ENCODE results near the gene ZNF638. TPM values are rescaled to one million over a fixed set of nuclear protein-coding genes. Genes with fewer than 3 reads are reported as not detected.

The ZNF638 gene
- total and polyA plus RNA-seq, 12 donors, result 45.2 to 219 (median 82.8) TPM

GRCh38 chr2:71446505-71446904 lies 114.9 kb downstream of the ZNF638 start:
- ATAC-seq (no peak), DNase-seq (no peak)
- intact Hi-C loops (cut with DNase I), result no loop called here
- Histone ChIP-seq H3K4me1 (peaks cover 0 to 21% (median 9%) of the 10 kb centered on the region in 9 donors), H3K27ac (no peak overlapping the region), H3K36me3 (peaks cover 0 to 30% (median 0%) of the 10 kb centered on the region in 9 donors), H3K27me3 (no peaks in the 10 kb centered on the region), H3K9me3 (no peaks in the 10 kb centered on the region), H3K4me3 (no peak overlapping the region)
- no peak for TF ChIP-seq CTCF (IDR thresholded peaks at IDR 0.05)
- WGBS, 2 donors, result 92 to 98% methylated on average over 1 of the region's 1 CpG

GRCh38 chr2:71449343-71449742 lies 117.8 kb downstream of the ZNF638 start:
- H3K27me3 ChIP-seq, result peaks cover 0 to 9% (median 0%) of the 10 kb centered on the region in 7 donors
- H3K4me3 ChIP-seq, result no peak overlapping the region
- H3K9me3 ChIP-seq, result no peaks in the 10 kb centered on the region
- peak overlapping the region in 1 of 10 donors; percentile 26 for H3K27ac ChIP-seq
- no peak for TF ChIP-seq CTCF (IDR thresholded peaks at IDR 0.05)
- H3K36me3 ChIP-seq, result peaks cover 0 to 2% (median 0%) of the 10 kb centered on the region in 9 donors
- ATAC-seq (no peak), DNase-seq (no peak)
- 84 to 88% methylated on average over 3 of the region's 3 CpGs for WGBS, 2 donors
- intact Hi-C loops (cut with DNase I), result no loop called here
- H3K4me1 ChIP-seq, result peaks cover 9 to 48% (median 32%) of the 10 kb centered on the region in 9 donors

GRCh38 chr2:71451705-71452104 lies 120.1 kb downstream of the ZNF638 start:
- ATAC-seq, result peak in 1 of 8 donors; percentile 27
- intact Hi-C loops (cut with DNase I), result no loop called here
- Histone ChIP-seq H3K4me3 (no peak overlapping the region), H3K36me3 (no peaks in the 10 kb centered on the region), H3K27me3 (peaks cover 0 to 20% (median 0%) of the 10 kb centered on the region in 7 donors), H3K4me1 (peaks cover 29 to 72% (median 55%) of the 10 kb centered on the region in 9 donors), H3K27ac (peak overlapping the region; percentile 1 to 94 (median 88)), H3K9me3 (no peaks in the 10 kb centered on the region)
- 60 to 63% methylated on average over 4 of the region's 4 CpGs for WGBS, 2 donors
- TF ChIP-seq CTCF (IDR thresholded peaks at IDR 0.05), result no peak
- DNase-seq, result no peak

GRCh38 chr2:71452565-71452964 lies 121.0 kb downstream of the ZNF638 start:
- Histone ChIP-seq H3K4me1 (peaks cover 34 to 81% (median 64%) of the 10 kb centered on the region in 9 donors), H3K9me3 (no peaks in the 10 kb centered on the region), H3K27me3 (peaks cover 0 to 20% (median 0%) of the 10 kb centered on the region in 7 donors), H3K36me3 (no peaks in the 10 kb centered on the region), H3K4me3 (peak overlapping the region in 7 of 10 donors; percentile 51 to 72 (median 65)), H3K27ac (peak overlapping the region; percentile 1 to 94 (median 90))
- peak in 7 of 8 donors; percentile 35 to 65 (median 61) for ATAC-seq
- intact Hi-C loops (cut with DNase I), result no loop called here
- DNase-seq, result peak in 1 of 2 donors; percentile 60
- TF ChIP-seq CTCF (IDR thresholded peaks at IDR 0.05), result peak in 6 of 9 donors; percentile 16 to 45 (median 33)
- WGBS, 2 donors, result 13 to 25% methylated on average over 2 of the region's 2 CpGs

All from heart right ventricle (tissue), 16 donors.